Type B pancreatic cell (in vitro differentiated cells): ENCODE results near the gene ULK1. TPM values are rescaled to one million over a fixed set of nuclear protein-coding genes. Genes with fewer than 3 reads are reported as not detected.
"Not testable (repeated sequence)": the region's sequence is repeated elsewhere in the genome, so short reads cannot be mapped to it uniquely, and the experiment has no call there.

Experiments
- DNase-seq: peaks from one replicate; pipeline ENCODE4 v3.0.0; 2021; ENCODE audit warnings: mixed read lengths; ENCODE audit not compliant: unreplicated experiment; ENCODE audit errors: extremely low spot score
- H3K27ac Mint-ChIP-seq: 2 replicates; pipeline ENCODE4 v1.8.0; 2021; ENCODE audit warnings: mild to moderate bottlenecking, mixed read lengths
- H3K27me3 Mint-ChIP-seq: 2 replicates; pipeline ENCODE4 v1.8.0; 2021; ENCODE audit warnings: mixed read lengths
- H3K36me3 Mint-ChIP-seq: 2 replicates; pipeline ENCODE4 v1.8.0; 2021; ENCODE audit warnings: mixed read lengths
- H3K4me1 Mint-ChIP-seq: one replicate; pipeline ENCODE4 v1.8.0; 2021; ENCODE audit warnings: mixed read lengths; ENCODE audit not compliant: unreplicated experiment
- H3K4me3 Mint-ChIP-seq: 2 replicates; pipeline ENCODE4 v1.8.0; 2021; ENCODE audit warnings: mild to moderate bottlenecking, mixed read lengths
- H3K9me3 Mint-ChIP-seq: 2 replicates; pipeline ENCODE4 v1.8.0; 2021; ENCODE audit warnings: mixed read lengths
- total RNA-seq: library from RNA; stranded (reverse); gene quantifications from 2 replicates; pipeline ENCODE4 v1.2.1, GENCODE V29; 2021; ENCODE audit warnings: low replicate concordance
- TF ChIP-seq, protein P1 (sequence below): fragments of 200-600 bp; sonication (generic); conservative IDR thresholded peaks from 2 replicates; pipeline ENCODE4 v1.5.0; 2021; ENCODE audit warnings: antibody characterized with exemption, mild to moderate bottlenecking

ULK1 gene
- total RNA-seq, 1 donor from 2014 or later = 80.0 TPM

DNA sequence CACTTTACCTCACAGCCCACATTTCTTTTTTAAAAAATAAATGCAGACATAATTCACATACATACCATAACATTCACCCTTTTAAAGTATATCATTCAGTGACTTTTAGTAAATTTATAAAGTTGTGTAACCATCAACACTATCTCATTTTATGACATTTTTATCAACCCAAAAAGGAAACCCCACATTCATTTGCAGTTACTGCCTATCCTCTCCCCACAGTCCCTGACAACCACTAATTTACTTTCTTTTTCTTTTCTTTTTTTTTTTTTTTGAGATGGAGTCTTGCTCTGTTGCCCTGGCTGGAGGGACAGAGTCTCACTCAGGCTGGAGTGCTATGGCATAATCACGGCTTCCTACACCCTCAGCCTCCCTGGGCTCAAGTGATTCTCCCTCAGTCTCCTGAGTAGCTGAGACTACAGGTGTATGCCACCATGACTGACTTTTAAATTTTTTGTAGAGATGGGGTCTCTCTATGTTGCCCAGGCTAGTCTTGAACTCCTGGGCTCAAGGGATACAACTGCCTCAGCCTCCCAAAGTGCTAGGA is 53.8 kb downstream of the ULK1 start:
- H3K27me3 Mint-ChIP-seq = no peaks in the 10 kb centered on the region
- H3K4me1 Mint-ChIP-seq = peaks cover 11% of the 10 kb centered on the region
- H3K4me3 Mint-ChIP-seq = no peak overlapping the region
- H3K27ac Mint-ChIP-seq = no peak overlapping the region
- no peak for DNase-seq
- TF ChIP-seq, protein P1, sequence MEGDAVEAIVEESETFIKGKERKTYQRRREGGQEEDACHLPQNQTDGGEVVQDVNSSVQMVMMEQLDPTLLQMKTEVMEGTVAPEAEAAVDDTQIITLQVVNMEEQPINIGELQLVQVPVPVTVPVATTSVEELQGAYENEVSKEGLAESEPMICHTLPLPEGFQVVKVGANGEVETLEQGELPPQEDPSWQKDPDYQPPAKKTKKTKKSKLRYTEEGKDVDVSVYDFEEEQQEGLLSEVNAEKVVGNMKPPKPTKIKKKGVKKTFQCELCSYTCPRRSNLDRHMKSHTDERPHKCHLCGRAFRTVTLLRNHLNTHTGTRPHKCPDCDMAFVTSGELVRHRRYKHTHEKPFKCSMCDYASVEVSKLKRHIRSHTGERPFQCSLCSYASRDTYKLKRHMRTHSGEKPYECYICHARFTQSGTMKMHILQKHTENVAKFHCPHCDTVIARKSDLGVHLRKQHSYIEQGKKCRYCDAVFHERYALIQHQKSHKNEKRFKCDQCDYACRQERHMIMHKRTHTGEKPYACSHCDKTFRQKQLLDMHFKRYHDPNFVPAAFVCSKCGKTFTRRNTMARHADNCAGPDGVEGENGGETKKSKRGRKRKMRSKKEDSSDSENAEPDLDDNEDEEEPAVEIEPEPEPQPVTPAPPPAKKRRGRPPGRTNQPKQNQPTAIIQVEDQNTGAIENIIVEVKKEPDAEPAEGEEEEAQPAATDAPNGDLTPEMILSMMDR = no peak
- peaks cover 7% of the 10 kb centered on the region for H3K36me3 Mint-ChIP-seq
- no peaks in the 10 kb centered on the region for H3K9me3 Mint-ChIP-seq

DNA sequence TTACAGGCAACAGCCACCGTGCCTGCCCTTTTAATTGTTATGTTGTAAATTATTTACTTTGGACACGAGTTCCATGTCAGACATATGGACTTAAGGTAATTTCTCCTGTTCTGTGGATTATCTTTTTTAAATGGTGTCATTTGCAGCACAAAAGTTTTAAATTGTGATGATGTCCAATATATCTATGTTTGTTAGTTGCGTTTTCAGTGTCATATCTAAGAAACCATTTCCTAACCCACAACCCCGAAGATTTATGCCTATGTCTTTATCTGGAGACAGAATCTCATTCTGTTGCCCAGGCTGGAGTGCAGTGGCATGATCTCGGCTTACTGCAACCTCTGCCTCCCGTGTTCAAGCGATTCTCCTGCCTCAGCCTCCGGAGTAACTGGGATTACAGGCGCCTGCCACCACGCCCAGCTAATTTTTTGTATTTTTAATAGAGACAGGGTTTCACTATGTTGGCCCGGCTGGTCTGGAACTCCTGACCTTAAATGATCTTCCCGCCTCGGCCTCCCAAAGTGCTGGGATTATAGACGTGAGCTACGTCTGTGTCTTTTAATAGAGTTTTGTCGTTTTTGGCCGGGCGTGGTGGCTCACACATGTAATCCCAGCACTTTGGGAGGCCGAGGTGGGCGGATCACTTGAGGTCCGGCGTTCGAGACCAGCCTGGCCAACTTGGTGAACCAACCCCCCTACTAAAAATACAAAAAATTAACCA is 54.5 kb downstream of the ULK1 start:
- H3K27ac Mint-ChIP-seq = peak overlapping the region; percentile 53
- not testable (repeated sequence) for DNase-seq, H3K27me3 Mint-ChIP-seq, H3K9me3 Mint-ChIP-seq, H3K36me3 Mint-ChIP-seq
- H3K4me3 Mint-ChIP-seq = peak overlapping the region; percentile 79
- peaks cover 15% of the 10 kb centered on the region for H3K4me1 Mint-ChIP-seq

DNA sequence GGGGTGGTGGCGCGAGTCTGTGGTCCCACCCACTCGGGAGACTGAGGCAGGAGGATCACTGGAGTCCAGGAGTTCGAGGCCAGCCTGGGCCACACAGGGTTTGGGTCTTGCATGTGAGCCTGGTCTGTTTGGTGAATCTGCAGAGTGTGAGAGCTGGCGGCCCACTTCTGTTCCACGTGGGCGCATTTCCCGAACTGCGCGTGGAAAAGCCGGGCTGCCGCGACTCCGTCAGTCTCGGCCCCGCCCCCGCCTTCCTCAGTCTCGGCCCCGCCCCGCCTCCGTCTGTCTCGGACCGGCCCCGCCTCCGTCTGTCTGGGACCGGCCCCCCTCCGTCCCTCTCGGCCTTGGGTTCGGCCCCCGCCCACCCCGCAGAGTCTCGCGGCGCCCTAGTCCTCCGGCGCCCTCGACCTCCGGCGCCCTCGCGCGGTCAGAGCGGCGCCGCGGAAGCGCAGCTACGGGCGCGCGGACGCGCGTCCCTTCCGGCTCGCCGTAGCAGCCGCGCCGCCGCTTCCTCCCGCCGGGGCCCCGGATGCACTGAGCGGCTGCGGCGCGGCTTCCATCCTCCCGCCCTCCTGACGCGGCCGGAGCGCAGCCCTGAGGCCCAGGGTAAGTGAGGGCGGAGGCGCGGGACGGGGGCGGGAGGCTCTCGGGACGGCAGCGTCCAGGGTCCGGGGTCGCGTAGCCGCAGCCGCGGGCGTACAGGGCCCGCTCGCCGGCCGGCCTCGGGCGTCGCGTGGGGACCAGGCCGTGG is 55.2 kb downstream of the ULK1 start, which contains the start of gene EP400:
TSS of gene EP400 (plus strand) at position 512 of the 751 bp plus-strand sequence. CDS start 10,678 bp downstream, outside the sequence.
- H3K27ac Mint-ChIP-seq = peak within 1 kb of the TSS; percentile 79
- H3K36me3 Mint-ChIP-seq = peaks cover 3% of the 10 kb centered on the region
- TF ChIP-seq, protein P1 = peak; percentile 67
- H3K27me3 Mint-ChIP-seq = no peaks in the 10 kb centered on the region
- peak within 1 kb of the TSS; percentile 90 for H3K4me3 Mint-ChIP-seq
- DNase-seq = peak; percentile 94
- peaks cover 15% of the 10 kb centered on the region for H3K4me1 Mint-ChIP-seq
- H3K9me3 Mint-ChIP-seq = no peaks in the 10 kb centered on the region

DNA sequence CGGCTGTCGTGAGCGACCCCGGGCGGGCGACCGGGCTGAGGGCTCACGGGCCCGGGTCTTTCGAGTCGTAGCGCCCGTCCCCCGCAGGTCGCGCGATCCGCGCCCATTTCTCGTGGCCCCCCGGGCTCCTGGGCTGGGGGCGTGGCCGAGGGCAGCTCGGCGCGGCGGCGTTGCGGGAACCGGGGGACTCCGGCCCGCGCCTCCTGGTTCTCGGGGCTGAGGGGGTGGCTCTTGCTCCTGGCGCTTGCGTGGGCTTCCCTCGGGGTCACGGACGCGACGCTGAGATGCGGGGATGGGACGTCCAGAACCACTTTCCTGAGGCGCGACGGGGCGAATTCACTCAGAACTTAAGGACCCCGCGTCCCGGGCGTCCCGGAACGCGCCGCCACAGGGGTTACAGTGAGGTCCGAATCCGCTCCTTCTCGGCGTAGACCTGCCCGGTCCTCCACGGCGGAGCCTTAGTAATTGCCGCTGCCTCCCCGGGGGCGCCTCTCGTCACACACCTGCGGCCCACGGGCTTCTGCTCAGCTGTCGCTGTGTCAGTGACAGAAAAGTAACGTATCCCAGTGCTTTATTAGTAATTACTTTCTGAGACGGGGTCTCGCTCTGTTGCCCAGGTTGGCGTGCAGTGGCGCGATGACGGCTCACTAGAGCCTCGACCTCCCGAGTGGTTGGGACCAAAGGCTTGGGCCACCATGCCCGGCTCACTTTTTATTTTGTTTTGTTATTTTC is 55.9 kb downstream of the ULK1 start:
- peak overlapping the region; percentile 90 for H3K4me3 Mint-ChIP-seq
- H3K27me3 Mint-ChIP-seq = no peaks in the 10 kb centered on the region
- peaks cover 3% of the 10 kb centered on the region for H3K36me3 Mint-ChIP-seq
- peak overlapping the region; percentile 79 for H3K27ac Mint-ChIP-seq
- TF ChIP-seq, protein P1 = no peak
- peak; percentile 72 for DNase-seq
- H3K4me1 Mint-ChIP-seq = peaks cover 15% of the 10 kb centered on the region
- no peaks in the 10 kb centered on the region for H3K9me3 Mint-ChIP-seq

DNA sequence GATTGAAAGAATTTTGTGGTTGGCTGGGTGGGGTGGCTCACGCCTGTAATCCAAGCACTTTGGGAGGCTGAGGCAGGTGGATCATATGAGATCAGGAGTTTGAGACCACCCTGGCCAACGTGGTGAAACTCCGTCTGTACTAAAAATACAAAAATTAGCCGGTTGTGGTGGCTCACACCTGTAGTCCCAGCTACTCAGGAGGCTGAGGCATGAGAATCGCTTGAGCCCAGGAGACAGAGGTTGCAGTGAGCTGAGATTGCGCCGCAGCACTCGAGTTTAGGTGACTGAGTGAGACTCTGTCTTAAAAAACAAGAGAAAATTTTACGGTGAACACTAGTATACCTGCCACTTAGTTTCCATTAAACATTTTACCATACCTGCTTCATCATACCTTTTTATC is 59.4 kb downstream of the ULK1 start:
- not testable (repeated sequence) for H3K36me3 Mint-ChIP-seq, H3K4me3 Mint-ChIP-seq, H3K9me3 Mint-ChIP-seq, H3K27me3 Mint-ChIP-seq, DNase-seq, H3K27ac Mint-ChIP-seq
- H3K4me1 Mint-ChIP-seq = peaks cover 31% of the 10 kb centered on the region

DNA sequence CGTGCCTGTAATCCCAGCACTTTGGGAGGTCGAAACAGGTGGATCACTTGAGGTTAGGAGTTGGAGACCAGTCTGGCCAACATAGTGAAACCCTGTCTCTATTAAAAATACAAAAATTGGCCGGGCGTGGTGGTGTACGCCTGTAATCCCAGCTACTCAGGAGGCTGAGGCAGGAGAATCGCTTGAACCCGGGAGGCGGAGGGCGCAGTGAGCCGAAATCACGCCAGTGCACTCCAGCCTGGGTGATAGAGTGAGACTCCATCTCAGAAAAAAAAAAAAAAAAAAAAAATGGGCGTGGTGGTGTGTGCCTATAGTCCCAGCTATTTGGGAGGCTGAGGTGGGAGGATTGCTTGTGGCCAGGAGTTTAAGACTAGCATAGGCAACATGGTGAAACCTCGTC is 60.0 kb downstream of the ULK1 start:
- not testable (repeated sequence) for H3K9me3 Mint-ChIP-seq, H3K27me3 Mint-ChIP-seq, H3K27ac Mint-ChIP-seq, H3K4me3 Mint-ChIP-seq, DNase-seq, H3K36me3 Mint-ChIP-seq
- peaks cover 33% of the 10 kb centered on the region for H3K4me1 Mint-ChIP-seq
